Stimulated activated naive B cell treated with anti-CD40 and anti-IgM and Interleukin-4, amounts not matched to agents 10 μg/mL and 1 μg/mL and 100 μg/mL, for 72 hours (primary cell): Measurements from ENCODE around the gene MIAT.

Experiments used
- ATAC-seq, 2 donors: fragments of 150-1000 bp; cut with Tn5 transposase; replicated peaks; 2 replicates each; pipeline ENCODE4 v1.10.0; 2021; ENCODE audit warnings: moderate library complexity in 1 of 2
- DNase-seq: peaks from one replicate; pipeline ENCODE4 v3.0.0; 2021
- H3K27ac Mint-ChIP-seq: one replicate; pipeline ENCODE4 v1.8.0; 2022; ENCODE audit warnings: mild to moderate bottlenecking, mixed read lengths
- H3K27me3 Mint-ChIP-seq, 2 donors: one replicate each; pipeline ENCODE4 v1.8.0; 2022; ENCODE audit warnings: mixed read lengths in 2 of 2
- H3K36me3 Mint-ChIP-seq, 2 donors: one replicate each; pipeline ENCODE4 v1.8.0; 2022; ENCODE audit warnings: mixed read lengths in 2 of 2, mild to moderate bottlenecking in 1 of 2
- H3K4me1 Mint-ChIP-seq, 2 donors: one replicate each; pipeline ENCODE4 v1.8.0; 2022; ENCODE audit warnings: mixed read lengths in 2 of 2, mild to moderate bottlenecking in 1 of 2
- H3K4me3 Mint-ChIP-seq, 2 donors: one replicate each; pipeline ENCODE4 v1.8.0; 2022; ENCODE audit warnings: mild to moderate bottlenecking in 2 of 2, mixed read lengths in 2 of 2, moderate library complexity in 1 of 2
- H3K9me3 Mint-ChIP-seq, 2 donors: one replicate each; pipeline ENCODE4 v1.8.0; 2022; ENCODE audit warnings: mixed read lengths in 2 of 2, mild to moderate bottlenecking in 1 of 2

MIAT gene

DNA sequence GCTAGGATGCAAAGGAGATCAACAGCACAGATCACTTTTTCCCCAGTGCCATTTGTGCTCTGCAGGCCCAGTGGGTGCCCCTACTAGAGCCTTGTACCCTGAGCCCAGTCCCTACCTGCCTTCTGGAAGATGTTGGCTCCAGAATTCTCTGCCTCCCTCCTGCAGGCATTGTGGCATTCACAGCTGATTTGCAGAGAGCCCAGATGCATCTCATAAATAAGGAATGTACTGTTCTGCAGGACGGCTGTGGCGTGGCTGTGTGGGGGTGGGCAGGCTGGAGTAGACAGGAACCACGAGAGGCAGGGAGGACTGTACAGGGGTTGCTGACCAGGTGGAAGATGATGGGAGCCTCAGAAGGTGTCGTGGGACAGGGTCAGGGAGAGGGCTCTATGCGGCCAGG, 11.2 kb upstream of the MIAT start:
- no peak overlapping the region for H3K27ac Mint-ChIP-seq
- no peak overlapping the region for H3K4me3 Mint-ChIP-seq
- no peaks in the 10 kb centered on the region for H3K9me3 Mint-ChIP-seq
- ATAC-seq (no peak), DNase-seq (no peak)
- H3K4me1 Mint-ChIP-seq: peaks cover 18 to 30% of the 10 kb centered on the region in 2 donors
- no peaks in the 10 kb centered on the region for H3K36me3 Mint-ChIP-seq
- H3K27me3 Mint-ChIP-seq: peaks cover 26 to 44% of the 10 kb centered on the region in 2 donors

DNA sequence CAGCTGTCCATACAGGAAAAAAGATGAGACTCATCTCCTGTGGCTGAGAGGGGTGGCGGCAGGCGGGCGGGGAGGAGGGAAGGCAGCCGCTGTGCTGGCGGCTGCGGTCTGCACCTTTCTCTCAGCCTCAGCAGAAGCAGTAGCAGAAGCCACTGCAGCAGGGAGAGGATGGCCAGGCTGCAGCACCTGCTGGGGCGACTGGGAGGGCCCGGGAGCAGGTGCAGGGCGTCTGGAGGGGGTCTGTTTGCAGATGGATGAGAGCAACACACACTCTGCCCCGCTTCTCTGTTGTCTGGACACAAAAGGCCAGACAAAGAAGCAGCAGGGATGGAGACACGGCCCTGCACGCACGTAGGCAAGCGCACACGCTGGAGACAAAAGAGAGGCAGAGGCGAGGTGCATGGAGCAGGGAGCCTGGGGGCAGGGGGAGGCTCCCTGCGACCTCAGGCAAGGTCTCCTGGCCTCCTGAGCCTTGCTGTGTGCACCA, 9.3 kb upstream of the MIAT start:
- ATAC-seq (no peak), DNase-seq (no peak)
- Mint-ChIP-seq H3K27me3 (peaks cover 28 to 62% of the 10 kb centered on the region in 2 donors), H3K9me3 (no peaks in the 10 kb centered on the region), H3K4me3 (no peak overlapping the region), H3K27ac (no peak overlapping the region), H3K4me1 (peaks cover 9 to 28% of the 10 kb centered on the region in 2 donors), H3K36me3 (no peaks in the 10 kb centered on the region)

DNA sequence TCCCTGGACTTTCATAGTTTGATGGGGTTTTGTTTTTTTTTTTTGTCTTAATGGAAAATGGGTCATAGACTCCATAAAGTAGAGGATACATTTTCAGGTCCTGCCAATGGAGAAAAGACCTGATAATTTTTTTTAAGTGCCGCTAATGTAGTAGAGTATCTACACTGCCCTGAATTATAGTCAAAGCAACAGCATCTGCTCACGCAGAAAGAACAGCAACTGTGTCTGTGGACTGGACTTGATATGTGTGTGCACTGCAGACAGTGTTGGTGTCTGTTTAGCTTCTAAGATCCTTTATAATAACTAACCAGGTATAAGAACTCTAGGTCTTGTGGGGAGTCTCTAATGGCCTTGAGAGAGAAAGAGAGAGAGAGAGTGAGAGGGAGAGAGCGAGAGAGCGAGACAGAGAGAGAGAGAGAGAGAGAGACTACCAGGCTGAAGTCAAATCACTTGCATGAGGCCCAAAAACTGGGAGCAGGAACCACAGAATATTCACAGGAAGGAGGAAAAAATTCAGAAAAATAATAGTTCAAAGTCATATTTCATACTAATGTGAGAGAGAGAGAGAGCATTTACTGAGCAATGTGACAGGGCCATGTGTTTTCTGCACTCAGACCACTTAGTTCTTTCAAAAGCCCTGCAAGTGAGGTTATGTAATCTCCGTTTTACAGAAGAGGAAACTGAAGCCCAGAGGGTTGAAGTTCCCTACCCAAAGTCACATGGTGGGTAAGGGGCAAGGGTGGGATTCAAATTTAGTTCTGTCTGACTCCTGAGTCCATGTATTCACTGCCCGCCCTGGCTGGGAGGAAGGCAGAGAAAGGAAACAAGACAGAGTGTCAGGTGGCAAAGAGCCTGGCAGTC, 8.6 kb upstream of the MIAT start:
- H3K27me3 Mint-ChIP-seq: peaks cover 28 to 64% of the 10 kb centered on the region in 2 donors

DNA sequence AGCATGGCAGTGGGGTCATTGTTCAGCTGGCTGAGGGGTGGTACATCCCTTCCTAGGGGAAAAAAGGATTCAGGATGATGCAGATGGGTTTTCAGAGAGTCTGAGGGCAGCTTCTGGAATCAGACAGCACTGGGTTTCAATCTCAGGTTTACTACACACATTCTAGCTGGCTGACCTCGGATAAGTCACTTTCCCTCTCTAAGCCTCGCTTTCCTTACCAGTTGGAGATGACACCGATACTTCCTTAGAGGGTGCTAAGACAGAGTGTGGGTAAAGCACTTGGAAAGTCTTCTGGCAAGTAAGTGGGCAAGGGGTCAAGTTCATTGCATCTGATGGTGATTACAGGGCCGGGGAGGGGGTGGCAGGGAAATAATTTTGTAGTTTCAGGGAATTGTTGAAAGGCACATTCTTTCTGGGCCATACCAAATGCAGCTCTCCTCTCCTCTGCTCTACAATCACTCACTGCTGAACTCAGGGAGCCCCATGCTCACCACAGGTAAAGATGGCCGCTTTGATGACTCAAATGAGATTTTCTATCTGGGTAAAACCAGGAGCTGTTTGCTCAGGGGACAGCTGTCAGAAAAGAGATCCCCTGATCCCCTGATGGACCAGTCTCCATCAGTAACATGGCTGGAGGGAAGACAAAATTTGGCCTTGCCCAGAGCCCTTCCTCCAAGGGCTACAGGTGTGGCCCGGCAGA, 6.5 kb upstream of the MIAT start:
- peak in 1 of 2 donors; percentile 56 for ATAC-seq
- Mint-ChIP-seq H3K4me1 (peaks cover 2 to 11% of the 10 kb centered on the region in 2 donors), H3K27ac (no peak overlapping the region)

More for the DNA sequence above, 8.6 kb upstream of the MIAT start:
- ATAC-seq: no peak
- Mint-ChIP-seq H3K4me1 (peaks cover 7 to 24% of the 10 kb centered on the region in 2 donors), H3K4me3 (no peak overlapping the region), H3K27ac (no peak overlapping the region), H3K9me3 (no peaks in the 10 kb centered on the region), H3K36me3 (no peaks in the 10 kb centered on the region)
- no peak for DNase-seq

DNA sequence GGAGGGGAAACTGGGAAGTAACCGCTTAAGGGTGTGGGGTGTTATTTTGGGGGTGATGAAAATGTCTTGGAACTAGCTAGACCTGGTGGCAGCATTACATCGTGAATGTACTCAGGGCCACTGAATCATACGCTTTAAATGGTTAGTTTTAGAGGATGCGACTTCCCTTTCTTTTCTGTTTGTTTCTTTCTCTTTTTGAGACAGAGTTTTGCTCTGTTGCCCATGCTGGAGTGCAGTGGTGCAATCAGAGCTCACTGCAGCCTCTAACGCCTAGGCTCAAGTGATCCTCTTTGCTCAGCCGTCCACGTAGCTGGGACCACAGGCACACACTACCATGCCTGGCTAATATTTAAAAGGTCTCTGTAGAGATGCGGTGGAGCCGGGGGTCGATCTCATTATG, 5.6 kb upstream of the MIAT start:
- H3K9me3 Mint-ChIP-seq: no peaks in the 10 kb centered on the region
- no peaks in the 10 kb centered on the region for H3K36me3 Mint-ChIP-seq
- H3K27ac Mint-ChIP-seq: no peak overlapping the region
- H3K4me1 Mint-ChIP-seq: peaks cover 2 to 11% of the 10 kb centered on the region in 2 donors
- DNase-seq (no peak), ATAC-seq (peak; percentile 39 to 71)
- H3K4me3 Mint-ChIP-seq: no peak overlapping the region
- H3K27me3 Mint-ChIP-seq: peaks cover 21 to 57% of the 10 kb centered on the region in 2 donors

More for the DNA sequence above, 6.5 kb upstream of the MIAT start:
- Mint-ChIP-seq H3K4me3 (no peak overlapping the region), H3K9me3 (no peaks in the 10 kb centered on the region), H3K27me3 (peaks cover 28 to 64% of the 10 kb centered on the region in 2 donors), H3K36me3 (no peaks in the 10 kb centered on the region)
- no peak for DNase-seq

DNA sequence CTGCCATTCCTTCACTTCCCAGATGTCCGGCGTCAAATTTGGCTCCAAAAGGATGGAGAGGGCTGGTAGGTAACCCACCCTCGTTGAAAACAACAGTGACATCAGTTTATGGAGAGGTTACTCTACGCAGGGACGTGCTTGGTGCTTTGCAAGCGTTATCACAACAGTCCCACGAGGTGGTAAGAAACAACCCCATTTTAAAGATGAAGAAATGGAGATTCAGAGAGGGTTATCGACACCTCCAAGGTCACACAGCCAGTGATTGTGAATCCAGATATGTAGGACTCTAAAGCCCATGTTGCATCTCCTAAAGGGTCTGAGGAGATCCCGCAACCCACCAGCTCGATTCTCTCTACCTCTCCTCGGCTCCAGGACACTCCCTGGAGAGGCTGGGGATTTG, 773 bp downstream of the MIAT start:
- H3K4me1 Mint-ChIP-seq: peaks cover 17 to 26% of the 10 kb centered on the region in 2 donors
- ATAC-seq: peak; percentile 22 to 48

DNA sequence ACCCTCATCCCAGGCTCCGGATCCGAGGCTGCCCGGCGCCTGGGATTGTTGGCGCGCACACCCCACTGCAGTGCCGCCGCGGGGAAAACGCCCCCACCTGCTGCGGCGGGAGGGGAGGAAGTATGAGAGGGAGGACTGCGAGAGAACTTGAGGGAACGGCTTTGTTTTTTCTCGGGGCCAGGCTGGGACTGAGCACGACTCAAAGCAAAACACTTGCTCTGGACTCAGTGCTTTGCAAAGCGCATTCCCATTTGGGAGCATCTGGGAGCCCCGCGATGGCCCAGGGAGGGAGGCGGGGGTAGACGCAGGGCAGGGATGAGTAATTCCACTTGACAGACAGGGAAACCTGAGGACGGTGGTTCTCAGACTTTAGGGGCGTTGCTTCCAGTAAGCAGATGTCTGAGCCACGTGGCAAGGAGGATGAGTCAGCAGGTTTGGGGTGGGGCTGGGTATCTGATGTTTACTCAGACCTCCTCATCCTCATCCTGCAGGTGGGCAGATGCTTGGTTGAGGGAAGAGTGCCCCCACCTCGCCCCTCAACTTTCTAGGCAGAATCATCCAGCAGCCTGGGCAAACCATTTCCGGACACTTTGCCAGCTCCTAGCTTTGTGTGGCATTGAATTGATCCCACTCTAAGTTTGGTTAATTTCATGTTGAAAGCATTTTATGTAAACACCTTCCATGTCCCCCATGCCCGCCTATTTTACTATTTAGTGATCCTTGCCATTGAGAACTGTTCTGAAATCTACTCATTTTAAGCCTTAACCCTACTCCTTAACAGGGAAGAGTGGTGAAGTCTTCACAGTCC, 1.5 kb downstream of the MIAT start:
- peak; percentile 81 to 83 for ATAC-seq
- Mint-ChIP-seq H3K27me3 (peaks cover 17 to 27% of the 10 kb centered on the region in 2 donors), H3K36me3 (no peaks in the 10 kb centered on the region)

More for the DNA sequence above, 773 bp downstream of the MIAT start:
- Mint-ChIP-seq H3K4me3 (peak overlapping the region; percentile 90 to 91), H3K27me3 (peaks cover 17 to 28% of the 10 kb centered on the region in 2 donors), H3K9me3 (no peaks in the 10 kb centered on the region), H3K27ac (peak overlapping the region; percentile 91), H3K36me3 (no peaks in the 10 kb centered on the region)
- DNase-seq: no peak

DNA sequence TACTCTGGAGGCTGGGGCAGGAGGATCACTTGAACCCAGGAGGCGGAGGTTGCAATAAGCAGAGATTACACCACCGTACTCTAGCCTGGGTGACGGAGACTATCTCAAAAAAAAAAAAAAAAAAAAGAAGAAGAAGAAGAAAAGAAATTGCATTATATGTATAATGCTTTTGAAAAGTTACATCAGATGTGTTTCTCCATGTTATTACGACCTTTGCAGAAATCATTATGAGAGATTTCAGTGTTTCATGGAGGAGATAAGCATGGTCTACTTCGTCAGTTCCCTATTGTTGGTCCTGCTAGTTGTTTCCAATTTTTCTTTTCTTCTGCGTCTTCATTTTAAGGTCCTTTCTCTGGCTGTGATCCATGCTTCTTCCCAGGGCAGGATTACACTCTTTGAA, 3.0 kb downstream of the MIAT start:
- H3K27me3 Mint-ChIP-seq: peaks cover 17 to 27% of the 10 kb centered on the region in 2 donors
- DNase-seq (no peak), ATAC-seq (no peak)
- H3K4me3 Mint-ChIP-seq: no peak overlapping the region
- no peaks in the 10 kb centered on the region for H3K36me3 Mint-ChIP-seq
- peaks cover 21 to 32% of the 10 kb centered on the region in 2 donors for H3K4me1 Mint-ChIP-seq
- no peaks in the 10 kb centered on the region for H3K9me3 Mint-ChIP-seq
- H3K27ac Mint-ChIP-seq: no peak overlapping the region

More for the DNA sequence above, 1.5 kb downstream of the MIAT start:
- H3K9me3 Mint-ChIP-seq: no peaks in the 10 kb centered on the region
- peak overlapping the region; percentile 91 for H3K27ac Mint-ChIP-seq
- peak; percentile 44 for DNase-seq
- peaks cover 17 to 26% of the 10 kb centered on the region in 2 donors for H3K4me1 Mint-ChIP-seq
- H3K4me3 Mint-ChIP-seq: peak overlapping the region; percentile 90 to 91

DNA sequence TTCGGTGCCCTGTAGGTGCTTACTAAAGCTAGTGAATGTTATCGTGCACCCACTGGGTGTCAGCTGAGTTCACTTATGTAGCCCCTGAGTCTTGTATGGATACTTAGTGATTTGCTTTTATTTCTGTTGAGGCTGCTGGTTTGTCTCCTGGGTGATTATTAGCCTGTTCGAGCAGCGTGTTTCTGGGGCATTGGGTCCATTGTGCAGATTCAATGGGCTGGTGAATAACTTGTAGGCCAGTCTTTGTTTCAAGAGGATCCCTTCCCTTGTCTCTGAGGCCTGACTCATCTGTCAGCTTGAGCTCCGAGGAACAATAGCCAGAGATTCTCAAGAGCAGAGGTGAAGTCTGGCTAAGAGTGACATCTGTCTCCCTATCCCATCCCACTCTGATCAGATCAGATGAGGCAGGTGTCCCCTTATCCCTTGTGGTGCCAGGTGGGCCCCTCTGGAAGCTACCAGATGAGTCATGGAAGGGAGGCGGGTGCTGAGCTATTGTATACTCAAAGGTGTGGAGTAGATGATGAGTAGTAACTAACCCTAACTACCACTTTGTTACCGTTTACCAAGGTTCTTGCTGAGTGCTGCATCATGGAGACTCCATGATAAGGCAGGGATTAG, 3.7 kb downstream of the MIAT start:
- no peak overlapping the region for H3K4me3 Mint-ChIP-seq
- peaks cover 27 to 40% of the 10 kb centered on the region in 2 donors for H3K4me1 Mint-ChIP-seq
- H3K36me3 Mint-ChIP-seq: no peaks in the 10 kb centered on the region
- no peaks in the 10 kb centered on the region for H3K9me3 Mint-ChIP-seq
- H3K27me3 Mint-ChIP-seq: peaks cover 17 to 27% of the 10 kb centered on the region in 2 donors
- ATAC-seq: no peak
- H3K27ac Mint-ChIP-seq: no peak overlapping the region
- no peak for DNase-seq

DNA sequence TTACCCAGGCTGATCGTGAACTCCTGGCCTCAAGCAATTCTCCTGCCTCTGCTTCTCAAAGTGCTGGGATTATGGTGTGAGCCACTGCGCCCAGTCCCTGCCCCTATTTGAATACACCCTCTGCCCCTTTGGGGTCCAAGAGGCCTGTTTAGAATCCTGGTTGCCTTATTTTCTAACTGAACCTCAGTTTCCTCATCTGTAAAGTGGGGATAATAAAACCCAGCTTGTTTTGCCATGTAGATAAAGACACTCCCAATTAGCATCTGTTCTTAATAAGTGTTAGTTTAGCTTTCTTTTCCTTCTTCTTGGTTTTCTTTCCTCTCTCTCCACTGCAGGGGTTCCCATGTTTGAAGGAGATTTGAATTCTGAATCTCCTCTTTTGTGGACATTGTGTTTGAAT, 4.8 kb downstream of the MIAT start:
- H3K4me1 Mint-ChIP-seq: peaks cover 28 to 37% of the 10 kb centered on the region in 2 donors
- H3K27ac Mint-ChIP-seq: no peak overlapping the region

DNA sequence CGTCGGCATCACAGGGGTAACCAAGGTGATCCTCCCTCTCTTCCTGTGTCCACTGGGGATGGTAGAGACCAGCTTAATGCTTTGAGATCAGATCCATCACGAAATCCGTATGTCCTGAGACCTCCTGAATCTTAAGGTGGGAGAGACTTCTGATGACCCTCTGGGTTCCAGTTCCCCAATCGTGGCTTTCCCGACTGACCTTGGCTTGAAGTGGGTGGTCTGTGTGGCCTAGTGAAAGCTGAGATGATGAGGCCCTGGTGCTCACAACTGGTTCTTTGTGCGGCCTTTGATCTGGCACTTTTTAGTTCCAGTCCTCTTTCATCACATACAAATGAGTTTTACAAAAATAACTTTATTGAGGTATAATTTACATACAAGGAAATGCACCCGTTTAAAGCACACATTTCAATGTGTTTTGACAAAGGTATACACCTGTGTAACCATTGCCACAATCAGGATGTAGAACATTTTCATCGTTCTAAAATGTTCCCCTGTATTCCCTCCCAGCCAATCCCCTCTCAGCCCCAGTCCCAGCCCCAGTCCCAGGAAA, 6.1 kb downstream of the MIAT start:
- Mint-ChIP-seq H3K4me1 (peaks cover 30 to 32% of the 10 kb centered on the region in 2 donors), H3K4me3 (no peak overlapping the region)

More for the DNA sequence above, 4.8 kb downstream of the MIAT start:
- peaks cover 13 to 21% of the 10 kb centered on the region in 2 donors for H3K27me3 Mint-ChIP-seq
- no peaks in the 10 kb centered on the region for H3K36me3 Mint-ChIP-seq
- no peak for DNase-seq
- ATAC-seq: no peak
- no peak overlapping the region for H3K4me3 Mint-ChIP-seq
- no peaks in the 10 kb centered on the region for H3K9me3 Mint-ChIP-seq

DNA sequence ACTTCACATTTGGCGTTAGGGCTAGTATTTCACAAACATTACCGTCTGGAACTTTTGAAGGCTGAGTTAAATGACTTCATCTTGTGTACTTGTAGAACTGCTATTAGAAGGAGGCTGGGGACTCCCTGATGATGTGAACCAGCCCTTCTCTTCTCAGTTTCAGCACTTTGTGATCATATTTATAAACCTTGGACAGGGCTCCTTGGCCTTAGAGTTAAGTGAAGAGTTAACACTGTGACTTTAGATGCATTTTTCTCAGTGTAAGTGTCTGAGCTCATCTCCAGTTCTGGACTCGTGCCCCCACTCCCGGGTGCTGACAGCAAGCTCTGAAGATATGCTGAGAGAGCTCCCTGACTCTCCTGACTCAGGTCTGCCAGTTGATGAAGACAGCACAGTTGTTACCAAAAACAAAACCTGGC, 8.4 kb downstream of the MIAT start:
- Mint-ChIP-seq H3K27ac (no peak overlapping the region), H3K4me1 (peaks cover 32 to 39% of the 10 kb centered on the region in 2 donors), H3K36me3 (no peaks in the 10 kb centered on the region), H3K27me3 (no peaks in the 10 kb centered on the region), H3K9me3 (peaks cover 0 to 3% of the 10 kb centered on the region in 2 donors), H3K4me3 (no peak overlapping the region)
- DNase-seq (no peak), ATAC-seq (peak; percentile 10 to 32)

More for the DNA sequence above, 6.1 kb downstream of the MIAT start:
- ATAC-seq (no peak), DNase-seq (no peak)
- H3K36me3 Mint-ChIP-seq: no peaks in the 10 kb centered on the region
- H3K27me3 Mint-ChIP-seq: peaks cover under 1 to 9% of the 10 kb centered on the region in 2 donors
- H3K27ac Mint-ChIP-seq: no peak overlapping the region
- H3K9me3 Mint-ChIP-seq: no peaks in the 10 kb centered on the region

DNA sequence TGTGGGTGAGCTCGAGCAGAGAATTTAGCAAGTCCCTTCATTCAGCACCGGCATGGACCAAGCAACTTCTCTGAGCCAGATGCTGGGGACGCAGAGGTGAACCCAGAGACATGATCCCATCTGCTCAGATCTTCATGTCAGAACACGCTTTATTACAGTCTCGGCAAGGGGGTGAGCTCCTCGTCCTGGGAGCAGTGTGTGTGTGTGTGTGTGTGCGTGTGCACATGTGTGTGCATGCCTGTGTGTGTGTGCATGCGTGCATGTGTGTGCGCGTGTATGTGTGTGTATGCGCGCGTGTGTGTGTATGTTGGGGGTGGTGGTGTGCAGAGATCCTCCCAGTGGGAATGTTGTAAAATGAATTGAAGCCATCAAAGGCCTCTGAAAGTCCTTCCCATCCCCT, 9.8 kb downstream of the MIAT start:
- DNase-seq (no peak), ATAC-seq (no peak)
- Mint-ChIP-seq H3K27me3 (no peaks in the 10 kb centered on the region), H3K4me3 (no peak overlapping the region), H3K9me3 (peaks cover 3 to 5% of the 10 kb centered on the region in 2 donors), H3K4me1 (peaks cover 44 to 49% of the 10 kb centered on the region in 2 donors), H3K27ac (peak overlapping the region; percentile 31), H3K36me3 (no peaks in the 10 kb centered on the region)
